Ascending aorta (tissue), 2 donors: ENCODE results near the gene AUTS2. TPM values are rescaled to one million over a fixed set of nuclear protein-coding genes. Genes with fewer than 3 reads are reported as not detected.

ENCODE experiments used
- DNase-seq, 2 donors: peaks; one replicate each; pipeline ENCODE4 v3.0.0-alpha.2; 2019; ENCODE audit warnings: low spot score in 2 of 2
- H3K27ac ChIP-seq, 2 donors: fragments of 200-600 bp; sonication (generic); one replicate each; pipeline ENCODE4 v1.5.1; 2016 to 2017; ENCODE audit warnings: mild to moderate bottlenecking in 1 of 2
- H3K27me3 ChIP-seq: fragments of 200-600 bp; sonication (generic); one replicate; pipeline ENCODE4 v1.5.1; 2017
- H3K36me3 ChIP-seq, 2 donors: fragments of 200-600 bp; sonication (generic); one replicate each; pipeline ENCODE4 v1.5.1; 2016
- H3K4me1 ChIP-seq, 2 donors: fragments of 200-600 bp; sonication (generic); one replicate each; pipeline ENCODE4 v1.5.1; 2016 to 2017; ENCODE audit warnings: mild to moderate bottlenecking in 1 of 2
- H3K4me3 ChIP-seq, 2 donors: fragments of 200-600 bp; sonication (generic); one replicate each; pipeline ENCODE4 v1.5.1; 2016 to 2017; ENCODE audit warnings: mild to moderate bottlenecking in 1 of 2
- H3K9me3 ChIP-seq, 2 donors: fragments of 200-600 bp; sonication (generic); one replicate each; pipeline ENCODE4 v1.5.1; 2016
- CTCF ChIP-seq, 3 experiments: fragments of 200-600 bp in 2 of 3; fragments of 450-650 bp in 1 of 3; sonication (generic) in 2 of 3; IDR thresholded peaks; one replicate each; pipeline ENCODE4 v1.5.1; 2016 to 2019; ENCODE audit warnings: antibody characterized with exemption in 3 of 3, mild to moderate bottlenecking in 1 of 3, moderate library complexity in 1 of 3
- intact Hi-C: fragments of 100-400 bp; cut with DNase I; formaldehyde crosslinking; loops from one replicate; pipeline ENCODE4 v1.15.1; 2023
- total RNA-seq: library from RNA; depleted of rRNA; stranded (reverse); fragments of >200 nt; gene quantifications from one replicate; pipeline ENCODE4 v1.1.0, GENCODE V29; 2016

AUTS2 gene
- total RNA-seq, 1 donor from 2014 or later: 90.4 TPM

GRCh38 chr7:69683002-69683401 is 84.7 kb downstream of the AUTS2 start:
- no peak for DNase-seq
- Histone ChIP-seq H3K27ac (no peak overlapping the region), H3K27me3 (no peaks in the 10 kb centered on the region), H3K9me3 (no peaks in the 10 kb centered on the region), H3K4me3 (no peak overlapping the region), H3K36me3 (no peaks in the 10 kb centered on the region), H3K4me1 (no peaks in the 10 kb centered on the region)
- intact Hi-C loops: no loop called here
- TF ChIP-seq CTCF (IDR thresholded peaks at IDR 0.05): no peak

- Histone ChIP-seq H3K27me3 (no peaks in the 10 kb centered on the region), H3K27ac (no peak overlapping the region), H3K36me3 (no peaks in the 10 kb centered on the region), H3K4me1 (no peaks in the 10 kb centered on the region), H3K9me3 (no peaks in the 10 kb centered on the region), H3K4me3 (no peak overlapping the region)
- TF ChIP-seq CTCF (IDR thresholded peaks at IDR 0.05): no peak
- DNase-seq: no peak
- intact Hi-C loops: no loop called here
Measured at GRCh38 chr7:69684369-69685292, 86.4 kb downstream of the AUTS2 start.

- intact Hi-C loops: no loop called here
- no peaks in the 10 kb centered on the region for H3K4me1 ChIP-seq
- DNase-seq: no peak
- H3K36me3 ChIP-seq: no peaks in the 10 kb centered on the region
- no peaks in the 10 kb centered on the region for H3K9me3 ChIP-seq
- no peak for TF ChIP-seq CTCF (IDR thresholded peaks at IDR 0.05)
- no peak overlapping the region for H3K4me3 ChIP-seq
- no peak overlapping the region for H3K27ac ChIP-seq
- H3K27me3 ChIP-seq: no peaks in the 10 kb centered on the region
Measured at GRCh38 chr7:69685293-69685631, 87.0 kb downstream of the AUTS2 start.

- Histone ChIP-seq H3K27ac (no peak overlapping the region), H3K9me3 (no peaks in the 10 kb centered on the region), H3K36me3 (no peaks in the 10 kb centered on the region), H3K4me1 (no peaks in the 10 kb centered on the region), H3K27me3 (no peaks in the 10 kb centered on the region), H3K4me3 (no peak overlapping the region)
- no peak for TF ChIP-seq CTCF (IDR thresholded peaks at IDR 0.05)
- intact Hi-C loops: no loop called here
- no peak for DNase-seq
Measured at GRCh38 chr7:69686366-69686765, 88.1 kb downstream of the AUTS2 start.

GRCh38 chr7:69687739-69688433 is 89.6 kb downstream of the AUTS2 start:
- DNase-seq: no peak
- Histone ChIP-seq H3K4me3 (no peak overlapping the region), H3K9me3 (no peaks in the 10 kb centered on the region), H3K36me3 (no peaks in the 10 kb centered on the region), H3K27ac (no peak overlapping the region), H3K4me1 (no peaks in the 10 kb centered on the region), H3K27me3 (no peaks in the 10 kb centered on the region)
- intact Hi-C loops: no loop called here
- no peak for TF ChIP-seq CTCF (IDR thresholded peaks at IDR 0.05)
